Ovary (tissue), 9 donors: ENCODE data around the gene SLC35D1. TPM values are rescaled to one million over a fixed set of nuclear protein-coding genes. Genes with fewer than 3 reads are reported as not detected.

Source experiments
- DNase-seq, 5 donors: peaks; one replicate each; pipeline ENCODE4 v3.0.0-alpha.2; 2019 to 2020
- H3K27ac ChIP-seq, 2 donors: fragments of 200-600 bp; one replicate each; pipeline versions ENCODE4 v1.5.1 to v1.8.0; 2019 to 2022
- H3K27me3 ChIP-seq: fragments of 200-600 bp; one replicate; pipeline ENCODE4 v1.8.0; 2022
- H3K36me3 ChIP-seq: fragments of 200-600 bp; sonication (generic); one replicate; pipeline ENCODE4 v1.5.1; 2019
- H3K4me1 ChIP-seq: one replicate; pipeline ENCODE4 v1.8.1; 2013; ENCODE audit warnings: mild to moderate bottlenecking, moderate library complexity; ENCODE audit not compliant: insufficient read depth
- H3K4me3 ChIP-seq: fragments of 200-600 bp; sonication (generic); one replicate; pipeline ENCODE4 v1.5.1; 2017
- H3K9me3 ChIP-seq, 2 donors: fragments of 200-600 bp in 1 of 2; sonication (generic) in 1 of 2; one replicate each; pipeline versions ENCODE4 v1.5.1 to v1.8.1; 2013 to 2019; ENCODE audit warnings: mild to moderate bottlenecking in 1 of 2, moderate library complexity in 1 of 2
- CTCF ChIP-seq, 3 donors: fragments of 450-650 bp in 2 of 3; fragments of 200-600 bp in 1 of 3; IDR thresholded peaks; one replicate each; pipeline versions ENCODE4 v1.5.1 to v1.8.0; 2016 to 2022; ENCODE audit warnings: antibody characterized with exemption in 3 of 3, mild to moderate bottlenecking in 1 of 3
- EP300 ChIP-seq: sonication (generic); formaldehyde crosslinking; IDR thresholded peaks from one replicate; pipeline ENCODE4 v1.6.1; 2017; ENCODE audit warnings: antibody characterized with exemption
- POLR2A ChIP-seq: fragments of 450-650 bp; IDR thresholded peaks from one replicate; pipeline ENCODE4 v1.6.1; 2017; ENCODE audit warnings: antibody characterized with exemption, mild to moderate bottlenecking, moderate library complexity
- WGBS, 3 donors: extraction: QIAGEN DNeasy Blood & Tissue Kit in 1 of 3; methylation state at CpG; one replicate each; pipeline versions ENCODE4 v1.1.5 to v1.1.7; 2013 to 2017; 5-methylcytosine and 5-hydroxymethylcytosine counted together
- intact Hi-C, 4 donors: fragments of 100-400 bp; cut with DNase I; formaldehyde crosslinking; loops; one replicate each; pipeline versions ENCODE4 v1.11.0 to v1.15.1; 2022 to 2023
- polyA plus RNA-seq, 2 donors: library from polyadenylated mRNA; stranded (reverse); fragments of 200-250 nt in 1 of 2; fragments of 350-450 nt in 1 of 2; fragmentation: Illumina TruSeq in 1 of 2; extraction: RNeasy Lipid Tissue Mini Kit (QIAGEN cat#74804) in 1 of 2; gene quantifications; one replicate each; pipeline ENCODE4 v1.2.3, GENCODE V29; 2013 to 2014
- total RNA-seq, 7 donors: library from RNA; depleted of rRNA in 2 of 7; stranded (reverse); fragments of >200 nt in 2 of 7; fragmentation: NEBNext Ultra II Directional in 3 of 7; extraction: Animal tissue kit (Norgen Biotek cat#: 25700) in 3 of 7; gene quantifications; one replicate each; pipeline versions ENCODE4 v1.1.0 to v1.2.4, GENCODE V29; 2016 to 2023
- donor health status: DM: no; HTN: no; CAD: no; lungs with moderate emphysema.
- donor health status: DM: no; HTN: no; CAD: no.
- donor health status: Bipolar disorder and iron deficiency.
- donor health status: DM: yes; HTN: yes; CAD: no.
- donor health status: DM: no; HTN: no; CAD: no.
- donor health status: DM: yes; HTN: yes; CAD: no.

Gene SLC35D1
- total and polyA plus RNA-seq, 9 donors: 5.0 to 16.9 (median 10.3) TPM

DNA sequence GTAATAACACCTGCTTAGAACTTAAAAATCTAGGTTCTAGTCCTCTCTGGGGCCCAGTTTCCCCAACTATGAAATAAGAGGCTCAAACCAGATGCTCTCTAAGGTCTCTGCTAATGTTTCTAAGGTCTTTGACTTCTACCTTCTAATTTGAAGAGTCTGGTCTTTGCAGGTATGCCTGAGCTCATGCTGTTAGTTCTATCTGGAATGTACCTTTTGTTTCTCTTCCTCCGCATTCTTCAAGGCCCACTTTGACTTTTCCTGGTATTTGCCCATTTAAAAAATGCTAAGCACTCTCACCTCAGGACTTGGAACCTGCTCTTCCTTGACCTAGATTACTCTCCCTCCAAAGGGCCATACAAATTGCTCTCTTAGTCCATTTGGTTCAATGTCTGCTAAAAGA lies 13.5 kb downstream of the SLC35D1 start:
- no peaks in the 10 kb centered on the region for H3K9me3 ChIP-seq
- H3K36me3 ChIP-seq: no peaks in the 10 kb centered on the region
- H3K27me3 ChIP-seq: no peaks in the 10 kb centered on the region
- H3K4me1 ChIP-seq: peaks cover 7% of the 10 kb centered on the region
- intact Hi-C loops: no loop called here
- no peak overlapping the region for H3K4me3 ChIP-seq
- WGBS, 3 donors: 100% methylated on average over 1 of the region's 1 CpG
- DNase-seq: no peak
- TF ChIP-seq EP300 (no peak), POLR2A (no peak), CTCF (IDR thresholded peaks at IDR 0.05) (no peak)
- no peak overlapping the region for H3K27ac ChIP-seq

DNA sequence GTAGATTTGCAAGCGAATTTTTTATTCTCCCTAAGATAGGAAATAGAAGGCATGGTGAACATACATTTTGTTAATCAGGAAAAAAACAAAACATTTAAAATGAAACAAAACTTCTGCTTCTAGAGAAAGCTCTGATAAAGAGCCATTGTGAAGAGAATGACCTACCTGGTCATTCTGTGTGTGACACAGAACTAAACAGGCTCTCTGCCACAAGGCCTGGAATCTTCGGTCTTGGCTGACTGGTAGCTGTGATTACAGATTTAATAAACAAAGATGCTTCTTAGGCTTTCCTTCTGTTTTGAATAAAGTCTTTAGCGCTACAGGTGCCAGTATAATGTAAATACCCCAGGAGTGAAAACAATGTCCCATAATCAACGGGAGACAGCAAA lies 22.1 kb downstream of the SLC35D1 start:
- Histone ChIP-seq H3K9me3 (no peaks in the 10 kb centered on the region), H3K27me3 (no peaks in the 10 kb centered on the region), H3K4me3 (no peak overlapping the region), H3K36me3 (no peaks in the 10 kb centered on the region), H3K4me1 (no peaks in the 10 kb centered on the region), H3K27ac (no peak overlapping the region)
- intact Hi-C loops: no loop called here
- DNase-seq: no peak
- WGBS, 3 donors: 86 to 93% (median 88%) methylated on average over 4 of the region's 4 CpGs
- TF ChIP-seq CTCF (IDR thresholded peaks at IDR 0.05): no peak
- no peak for TF ChIP-seq EP300
- no peak for TF ChIP-seq POLR2A

DNA sequence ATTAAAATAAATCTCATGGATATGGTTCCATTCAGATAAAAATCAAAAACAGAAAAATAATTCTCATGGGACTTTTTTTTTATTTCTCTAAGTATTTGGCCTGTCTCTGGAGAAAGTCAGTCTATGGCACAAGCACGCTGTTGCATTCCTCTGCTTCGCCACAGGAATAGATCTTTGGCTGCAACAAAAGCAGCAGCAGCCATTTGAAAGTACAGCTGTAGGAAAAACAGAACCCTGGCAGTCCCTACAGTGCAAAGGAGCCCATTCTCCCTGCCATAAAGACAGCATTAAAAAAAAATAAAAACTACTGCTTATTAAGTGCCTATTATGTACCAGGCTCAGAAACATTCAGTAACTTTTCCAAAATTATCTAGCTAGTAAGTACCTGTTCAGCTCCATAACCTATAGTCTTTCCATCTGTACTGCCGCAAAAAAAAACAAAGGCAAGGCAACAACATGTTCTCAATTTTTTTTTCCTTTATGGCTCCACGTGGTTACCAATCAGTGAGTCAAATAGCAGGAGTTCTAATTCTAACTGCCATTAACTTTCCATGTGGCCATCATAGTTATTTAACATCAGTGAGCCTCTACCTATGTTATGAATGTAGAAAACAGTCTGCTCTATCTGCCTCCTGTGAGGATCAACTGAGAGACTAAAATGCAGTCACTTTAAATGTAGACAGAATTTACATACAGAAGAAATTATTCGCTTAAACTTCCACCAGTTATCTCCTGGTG lies 22.7 kb downstream of the SLC35D1 start:
- no peak overlapping the region for H3K4me3 ChIP-seq
- no peaks in the 10 kb centered on the region for H3K36me3 ChIP-seq
- 68 to 80% (median 74%) methylated on average over 5 of the region's 5 CpGs for WGBS, 3 donors
- TF ChIP-seq EP300 (no peak), POLR2A (no peak), CTCF (IDR thresholded peaks at IDR 0.05) (no peak)
- H3K27ac ChIP-seq: no peak overlapping the region
- intact Hi-C loops: no loop called here
- no peaks in the 10 kb centered on the region for H3K9me3 ChIP-seq
- H3K27me3 ChIP-seq: no peaks in the 10 kb centered on the region
- no peaks in the 10 kb centered on the region for H3K4me1 ChIP-seq
- DNase-seq: no peak

- Histone ChIP-seq H3K27ac (no peak overlapping the region), H3K9me3 (no peaks in the 10 kb centered on the region), H3K27me3 (no peaks in the 10 kb centered on the region), H3K4me3 (no peak overlapping the region), H3K36me3 (no peaks in the 10 kb centered on the region), H3K4me1 (no peaks in the 10 kb centered on the region)
- intact Hi-C loops: no loop called here
- 92 to 93% (median 92%) methylated on average over 1 of the region's 1 CpG for WGBS, 3 donors
- TF ChIP-seq CTCF (IDR thresholded peaks at IDR 0.05): no peak
- TF ChIP-seq POLR2A: no peak
- DNase-seq: no peak
Observed at GRCh38 chr1:67029472-67029871, 24.5 kb downstream of the SLC35D1 start.
